KMS-11 (cell line): Measurements from ENCODE around the gene CD82.
"Not testable (repeated sequence)": the region's sequence is repeated elsewhere in the genome, so short reads cannot be mapped to it uniquely, and the experiment has no call there.

Experiments
- H2AFZ ChIP-seq: fragments of 200-600 bp; sonication (generic); 2 replicates; pipeline ENCODE4 v1.6.1; 2016; ENCODE audit warnings: antibody characterized with exemption, mixed run types, low read depth
- H3K27ac ChIP-seq: fragments of 200-600 bp; sonication (generic); 2 replicates; pipeline ENCODE4 v1.6.1; 2016; ENCODE audit warnings: mild to moderate bottlenecking, mixed run types
- H3K27me3 ChIP-seq: fragments of 200-600 bp; sonication (generic); 2 replicates; pipeline ENCODE4 v1.6.1; 2017; ENCODE audit warnings: mild to moderate bottlenecking, low read depth, mixed run types, moderate library complexity; ENCODE audit not compliant: insufficient read depth
- H3K36me3 ChIP-seq: fragments of 200-600 bp; sonication (generic); 2 replicates; pipeline ENCODE4 v1.6.1; 2017; ENCODE audit warnings: mild to moderate bottlenecking, mixed run types; ENCODE audit not compliant: insufficient read depth
- H3K4me1 ChIP-seq: fragments of 200-600 bp; sonication (generic); 2 replicates; pipeline ENCODE4 v1.6.1; 2016; ENCODE audit warnings: mild to moderate bottlenecking, low read depth, mixed run types; ENCODE audit not compliant: poor library complexity, severe bottlenecking
- H3K4me2 ChIP-seq: fragments of 200-600 bp; sonication (generic); 2 replicates; pipeline ENCODE4 v1.7.0; 2016; ENCODE audit warnings: mild to moderate bottlenecking, mixed run types
- H3K4me3 ChIP-seq: fragments of 200-600 bp; sonication (generic); IDR thresholded peaks from 2 replicates; pipeline ENCODE4 v1.6.1; 2017; ENCODE audit warnings: low read depth, low read length, mixed read lengths; ENCODE audit not compliant: insufficient read depth
- H3K79me2 ChIP-seq: fragments of 200-600 bp; sonication (generic); 2 replicates; pipeline ENCODE4 v1.6.1; 2016; ENCODE audit warnings: low read depth, mixed run types; ENCODE audit not compliant: insufficient read depth
- H3K9ac ChIP-seq: fragments of 200-600 bp; sonication (generic); 2 replicates; pipeline ENCODE4 v1.6.1; 2016; ENCODE audit warnings: mild to moderate bottlenecking, mixed run types
- H4K20me1 ChIP-seq: fragments of 200-600 bp; sonication (generic); 2 replicates; pipeline ENCODE4 v1.6.1; 2016; ENCODE audit warnings: mild to moderate bottlenecking, mixed run types; ENCODE audit not compliant: insufficient read depth
- CTCF ChIP-seq: fragments of 200-600 bp; sonication (generic); conservative IDR thresholded peaks from 2 replicates; pipeline ENCODE4 v1.6.1; 2017; ENCODE audit warnings: low read depth, mild to moderate bottlenecking, antibody characterized with exemption, low read length, moderate library complexity, mixed read lengths

The CD82 gene

DNA sequence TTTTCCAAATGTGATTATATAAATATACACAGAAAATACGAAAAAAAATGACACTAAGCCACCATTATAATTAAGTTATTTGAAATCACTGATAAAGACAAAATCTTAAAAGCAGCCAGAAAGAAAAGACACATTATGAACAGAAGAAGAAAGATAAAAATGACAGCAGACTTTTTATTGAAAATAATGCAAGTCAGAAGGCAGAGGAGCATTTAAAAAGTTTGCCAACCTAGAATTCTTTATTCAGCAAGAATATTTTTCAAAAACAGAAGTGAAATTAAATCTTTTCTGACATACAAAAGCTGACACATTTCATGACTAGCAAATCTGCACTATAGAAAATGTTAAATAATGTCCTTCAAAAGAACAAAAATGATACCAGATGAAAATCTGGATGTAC lies 77.8 kb downstream of the CD82 start:
- no peak overlapping the region for H3K9ac ChIP-seq
- H3K4me3 ChIP-seq: no peak overlapping the region
- no peaks in the 10 kb centered on the region for H3K36me3 ChIP-seq
- H3K4me1 ChIP-seq: peaks cover 15% of the 10 kb centered on the region
- H3K27ac ChIP-seq: no peak overlapping the region
- no peaks in the 10 kb centered on the region for H4K20me1 ChIP-seq
- no peak overlapping the region for H3K4me2 ChIP-seq
- no peaks in the 10 kb centered on the region for H3K27me3 ChIP-seq
- no peaks in the 10 kb centered on the region for H3K79me2 ChIP-seq
- H2AFZ ChIP-seq: no peak overlapping the region
- no peak for TF ChIP-seq CTCF

DNA sequence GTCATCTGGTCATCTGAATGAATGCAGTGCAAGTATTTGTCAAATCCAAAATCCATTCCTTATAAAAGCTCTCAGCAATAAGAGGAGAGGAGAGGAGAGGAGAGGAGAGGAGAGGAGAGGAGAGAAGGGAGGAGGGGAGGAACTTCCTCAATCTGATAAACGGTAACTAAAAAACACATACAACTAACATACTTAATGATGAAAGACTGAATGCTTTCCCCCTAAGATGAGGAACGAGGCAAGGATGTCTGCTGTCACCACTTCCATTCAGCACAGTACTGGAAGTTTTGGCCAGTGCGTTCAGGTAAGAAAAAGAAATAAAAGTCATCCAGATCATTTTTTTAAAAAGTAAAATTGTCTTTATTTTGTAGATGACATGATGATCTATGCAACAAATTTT lies 80.4 kb downstream of the CD82 start:
- Histone ChIP-seq H3K36me3 (no peaks in the 10 kb centered on the region), H3K9ac (no peak overlapping the region), H3K27ac (no peak overlapping the region), H3K4me2 (no peak overlapping the region), H4K20me1 (no peaks in the 10 kb centered on the region), H3K4me1 (peaks cover 24% of the 10 kb centered on the region), H3K4me3 (no peak overlapping the region), H3K27me3 (no peaks in the 10 kb centered on the region), H2AFZ (no peak overlapping the region), H3K79me2 (no peaks in the 10 kb centered on the region)
- TF ChIP-seq CTCF: no peak

GRCh38 chr11:44647255-44647955 lies 81.9 kb downstream of the CD82 start:
- H3K36me3 ChIP-seq, H4K20me1 ChIP-seq, H3K9ac ChIP-seq, H3K27me3 ChIP-seq, H3K4me3 ChIP-seq, H3K79me2 ChIP-seq, H2AFZ ChIP-seq: not testable (repeated sequence)
- H3K27ac ChIP-seq: peak overlapping the region; percentile 32; the same call in 1 of the 2 replicates
- H3K4me1 ChIP-seq: peaks cover 24% of the 10 kb centered on the region
- peak overlapping the region; percentile 5; the same call in 1 of the 2 replicates for H3K4me2 ChIP-seq

GRCh38 chr11:44648109-44648508 lies 82.6 kb downstream of the CD82 start:
- Histone ChIP-seq H3K4me2 (peak overlapping the region; percentile 5; the same call in 1 of the 2 replicates), H3K27ac (peak overlapping the region; percentile 32; the same call in 1 of the 2 replicates), H3K27me3 (no peaks in the 10 kb centered on the region), H3K9ac (no peak overlapping the region), H3K4me3 (no peak overlapping the region), H4K20me1 (no peaks in the 10 kb centered on the region), H3K4me1 (peaks cover 24% of the 10 kb centered on the region), H2AFZ (no peak overlapping the region), H3K79me2 (no peaks in the 10 kb centered on the region), H3K36me3 (no peaks in the 10 kb centered on the region)
- TF ChIP-seq CTCF: no peak

DNA sequence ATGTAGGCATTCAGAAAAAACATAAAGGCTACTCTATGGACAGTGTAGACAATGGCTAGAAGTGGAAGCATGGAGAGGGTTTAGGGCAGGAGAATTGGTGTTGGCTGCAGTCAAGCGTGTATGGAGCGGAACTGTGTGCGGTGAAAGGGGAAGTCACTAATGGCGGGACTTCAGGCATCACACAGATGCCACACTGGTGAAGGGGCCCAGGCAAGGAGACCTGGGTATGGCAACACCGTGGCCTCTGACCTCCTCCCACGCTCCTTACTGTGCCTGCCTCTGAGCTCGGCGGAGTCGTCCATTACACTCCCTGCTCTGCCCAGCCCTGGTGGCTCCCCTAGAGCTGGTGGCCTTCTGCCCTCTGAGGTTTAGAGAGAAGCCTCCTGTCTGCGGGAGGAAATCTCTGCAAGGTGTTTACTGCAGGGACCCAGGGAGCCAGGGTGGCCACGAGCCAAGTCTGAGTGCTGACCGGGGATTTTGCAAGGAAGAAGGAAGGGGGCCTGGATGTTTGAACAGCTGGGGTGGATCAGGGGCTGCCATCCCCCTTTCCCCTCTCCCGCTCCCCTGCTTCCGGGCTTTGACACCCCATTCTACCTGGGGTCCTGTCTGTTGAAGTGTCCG lies 86.2 kb downstream of the CD82 start:
- H3K4me2 ChIP-seq: no peak overlapping the region
- H3K4me1 ChIP-seq: peaks cover 24% of the 10 kb centered on the region
- no peak overlapping the region for H3K4me3 ChIP-seq
- no peak overlapping the region for H3K9ac ChIP-seq
- no peak overlapping the region for H3K27ac ChIP-seq
- no peaks in the 10 kb centered on the region for H3K79me2 ChIP-seq
- TF ChIP-seq CTCF: no peak
- H3K27me3 ChIP-seq: no peaks in the 10 kb centered on the region
- no peak overlapping the region for H2AFZ ChIP-seq
- no peaks in the 10 kb centered on the region for H4K20me1 ChIP-seq
- no peaks in the 10 kb centered on the region for H3K36me3 ChIP-seq
